ENCODE measurements around the gene PLAC8. TPM values are rescaled to one million over a fixed set of nuclear protein-coding genes. Genes with fewer than 3 reads are reported as not detected.
A peak's percentile ranks its signal among the peaks of the same experiment; 100 is the strongest.

The PLAC8 gene
- total RNA-seq, 6 experiments from 2014 or later, result 6.0 to 18.9 (median 11.8) TPM

DNA sequence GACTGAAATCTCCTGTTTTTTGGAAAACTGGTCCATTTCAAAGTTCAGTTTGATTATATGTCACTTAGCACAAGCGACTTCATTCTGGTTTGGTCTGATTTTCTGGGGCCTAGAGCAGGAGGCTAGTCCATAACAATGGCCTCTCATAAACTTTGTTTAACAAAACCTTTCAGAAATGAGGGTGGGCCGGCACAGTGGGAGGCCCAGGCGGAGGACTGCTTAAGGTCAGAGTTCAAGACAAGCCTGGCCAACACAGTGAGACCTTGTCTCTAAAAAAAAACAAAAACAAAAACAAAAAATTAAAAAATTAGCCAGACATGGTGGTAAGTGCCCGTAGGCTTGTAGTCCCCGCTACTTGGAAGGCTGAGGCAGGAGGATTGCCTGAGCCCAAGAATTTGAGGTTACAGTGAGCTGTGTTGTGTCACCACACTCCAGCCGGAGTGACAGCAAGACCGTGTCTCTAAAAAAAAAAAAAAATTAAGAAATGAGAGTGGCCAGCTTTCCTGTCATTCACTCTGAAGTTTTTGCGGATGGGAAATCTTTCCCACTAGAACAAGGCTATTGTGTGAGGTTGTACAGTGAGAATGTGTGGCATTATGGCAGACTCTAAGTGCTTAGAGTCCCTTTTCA is 1.2 kb upstream of the PLAC8 start:
- 61% methylated on average over 8 of the region's 8 CpGs for WGBS (ENCODE audit: insufficient coverage, low coverage, low lambda C conversion rate, missing lambda C conversion rate)
- Histone ChIP-seq H3K27ac (no peak overlapping the region), H3K4me1 (no peaks in the 10 kb centered on the region), H3K36me3 (no peaks in the 10 kb centered on the region), H3K27me3 (no peaks in the 10 kb centered on the region), H3K4me3 (no peak overlapping the region), H3K9me3 (no peaks in the 10 kb centered on the region)
- no peak for DNase-seq
- intact Hi-C loops (cut with DNase I), result no loop called here
- ATAC-seq, result no peak
- TF ChIP-seq POLR2A (IDR thresholded peaks at IDR 0.05), result no peak
- TF ChIP-seq, protein P1, sequence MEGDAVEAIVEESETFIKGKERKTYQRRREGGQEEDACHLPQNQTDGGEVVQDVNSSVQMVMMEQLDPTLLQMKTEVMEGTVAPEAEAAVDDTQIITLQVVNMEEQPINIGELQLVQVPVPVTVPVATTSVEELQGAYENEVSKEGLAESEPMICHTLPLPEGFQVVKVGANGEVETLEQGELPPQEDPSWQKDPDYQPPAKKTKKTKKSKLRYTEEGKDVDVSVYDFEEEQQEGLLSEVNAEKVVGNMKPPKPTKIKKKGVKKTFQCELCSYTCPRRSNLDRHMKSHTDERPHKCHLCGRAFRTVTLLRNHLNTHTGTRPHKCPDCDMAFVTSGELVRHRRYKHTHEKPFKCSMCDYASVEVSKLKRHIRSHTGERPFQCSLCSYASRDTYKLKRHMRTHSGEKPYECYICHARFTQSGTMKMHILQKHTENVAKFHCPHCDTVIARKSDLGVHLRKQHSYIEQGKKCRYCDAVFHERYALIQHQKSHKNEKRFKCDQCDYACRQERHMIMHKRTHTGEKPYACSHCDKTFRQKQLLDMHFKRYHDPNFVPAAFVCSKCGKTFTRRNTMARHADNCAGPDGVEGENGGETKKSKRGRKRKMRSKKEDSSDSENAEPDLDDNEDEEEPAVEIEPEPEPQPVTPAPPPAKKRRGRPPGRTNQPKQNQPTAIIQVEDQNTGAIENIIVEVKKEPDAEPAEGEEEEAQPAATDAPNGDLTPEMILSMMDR (IDR thresholded peaks at IDR 0.05), result no peak

DNA sequence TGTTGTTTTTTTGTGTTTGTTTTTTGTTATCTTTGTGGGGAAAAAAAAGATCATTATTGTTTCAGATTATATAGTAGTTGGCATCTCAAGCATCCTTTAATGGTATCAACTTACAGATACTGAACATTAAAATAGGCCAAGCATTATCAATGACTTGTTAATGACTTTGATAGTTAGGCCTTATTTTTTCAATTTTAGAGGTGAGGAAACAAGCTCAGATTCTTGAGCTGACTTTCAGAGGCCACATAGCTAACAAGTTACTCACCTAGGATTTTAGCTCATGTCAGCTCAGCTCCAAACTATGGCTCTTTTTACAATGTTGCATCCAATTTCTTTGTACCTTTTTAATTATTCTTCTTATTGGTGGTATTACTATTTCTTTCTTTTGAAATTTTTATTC is 471 bp upstream of the PLAC8 start:
- intact Hi-C loops (cut with DNase I), result no loop called here
- DNase-seq (no peak), ATAC-seq (no peak)
- TF ChIP-seq, protein P1 (IDR thresholded peaks at IDR 0.05), result no peak
- no peak for TF ChIP-seq POLR2A (IDR thresholded peaks at IDR 0.05)
- Histone ChIP-seq H3K4me1 (no peaks in the 10 kb centered on the region), H3K9me3 (no peaks in the 10 kb centered on the region), H3K36me3 (no peaks in the 10 kb centered on the region), H3K4me3 (no peak overlapping the region), H3K27ac (peak overlapping the region in 2 of 3 donors; percentile 5 to 24), H3K27me3 (no peaks in the 10 kb centered on the region)

DNA sequence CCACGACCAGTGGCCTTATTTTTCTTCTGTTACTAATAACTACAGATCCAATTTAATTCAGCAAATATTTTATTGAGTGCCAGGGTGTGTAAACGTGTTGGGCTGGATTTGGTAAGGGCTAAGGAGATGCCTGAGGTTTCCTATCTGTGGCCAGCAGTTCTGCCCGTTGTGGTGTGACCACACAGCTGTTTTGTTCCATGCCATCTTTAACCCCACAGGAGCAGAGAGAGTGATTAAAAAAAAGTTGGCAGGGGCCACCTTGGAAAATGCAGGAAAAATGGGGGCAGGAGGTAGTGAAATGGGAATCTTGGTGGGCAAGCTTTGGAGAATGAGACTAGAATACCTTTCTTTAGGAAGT is 1.1 kb downstream of the PLAC8 start:
- TF ChIP-seq, protein P1 (IDR thresholded peaks at IDR 0.05), result no peak
- TF ChIP-seq POLR2A (IDR thresholded peaks at IDR 0.05), result no peak
- WGBS (ENCODE audit: insufficient coverage, low coverage, low lambda C conversion rate, missing lambda C conversion rate), result 39% methylated on average over 3 of the region's 3 CpGs
- intact Hi-C loops (cut with DNase I), result no loop called here
- Histone ChIP-seq H3K4me1 (peaks cover 0 to 7% (median 0%) of the 10 kb centered on the region in 4 donors), H3K4me3 (peak overlapping the region; percentile 6 to 17 (median 17)), H3K27ac (peak overlapping the region; percentile 24 to 62 (median 50)), H3K9me3 (no peaks in the 10 kb centered on the region), H3K36me3 (no peaks in the 10 kb centered on the region), H3K27me3 (no peaks in the 10 kb centered on the region)
- DNase-seq (no peak), ATAC-seq (no peak)

DNA sequence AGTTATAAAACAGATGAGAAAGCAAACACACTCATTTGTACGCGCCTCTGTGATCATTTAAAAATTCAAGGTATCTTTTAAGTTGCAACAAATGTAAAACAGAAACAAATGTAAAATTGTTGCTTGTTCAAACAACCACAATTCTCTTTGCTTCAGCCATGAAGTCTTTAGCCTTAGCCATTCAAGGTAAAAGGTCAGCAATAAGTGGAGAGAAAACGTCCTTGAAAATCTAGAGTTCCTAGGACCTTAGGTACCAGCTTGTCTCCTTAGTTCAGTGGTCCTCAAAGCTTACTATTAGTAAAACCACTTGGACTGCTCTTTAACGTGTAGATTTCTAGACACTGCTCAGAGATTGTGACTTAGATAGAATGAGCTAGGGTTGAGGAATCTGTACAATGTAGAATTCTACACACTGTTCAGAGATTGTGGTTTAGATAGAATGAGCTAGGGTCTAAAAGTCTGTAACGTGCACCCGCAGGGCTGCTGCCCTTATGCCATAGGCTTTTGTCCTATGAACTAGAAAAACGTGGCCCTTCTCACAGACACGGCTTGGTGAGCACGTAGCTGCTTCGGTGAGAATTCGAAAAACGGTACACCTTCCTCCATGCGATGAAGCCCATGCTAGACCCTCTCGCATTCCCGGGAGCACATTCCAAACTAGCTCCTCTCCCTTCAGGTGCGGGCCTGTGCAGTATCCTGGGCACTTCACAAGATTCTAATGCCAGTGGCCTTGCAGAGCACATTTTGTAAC is 1.7 kb downstream of the PLAC8 start:
- Histone ChIP-seq H3K9me3 (no peaks in the 10 kb centered on the region), H3K36me3 (no peaks in the 10 kb centered on the region), H3K4me3 (peak overlapping the region; percentile 6 to 17 (median 11)), H3K4me1 (peaks cover 0 to 7% (median 0%) of the 10 kb centered on the region in 4 donors), H3K27me3 (no peaks in the 10 kb centered on the region), H3K27ac (peak overlapping the region; percentile 24 to 62 (median 50))
- DNase-seq (no peak), ATAC-seq (no peak)
- 54% methylated on average over 15 of the region's 16 CpGs for WGBS (ENCODE audit: insufficient coverage, low coverage, low lambda C conversion rate, missing lambda C conversion rate)
- intact Hi-C loops (cut with DNase I), result no loop called here
- TF ChIP-seq, protein P1 (IDR thresholded peaks at IDR 0.05), result no peak
- no peak for TF ChIP-seq POLR2A (IDR thresholded peaks at IDR 0.05)

Measured in right lobe of liver (tissue), 6 donors.